GM21576 (cell line): ENCODE results near the gene USP24.

Experiments
- ATAC-seq: cut with Tn5 transposase; IDR thresholded peaks from one replicate; pipeline ENCODE4 v1.9.1; 2021; ENCODE audit warnings: mild to moderate bottlenecking, moderate library complexity; ENCODE audit not compliant: unreplicated experiment

USP24 gene

DNA sequence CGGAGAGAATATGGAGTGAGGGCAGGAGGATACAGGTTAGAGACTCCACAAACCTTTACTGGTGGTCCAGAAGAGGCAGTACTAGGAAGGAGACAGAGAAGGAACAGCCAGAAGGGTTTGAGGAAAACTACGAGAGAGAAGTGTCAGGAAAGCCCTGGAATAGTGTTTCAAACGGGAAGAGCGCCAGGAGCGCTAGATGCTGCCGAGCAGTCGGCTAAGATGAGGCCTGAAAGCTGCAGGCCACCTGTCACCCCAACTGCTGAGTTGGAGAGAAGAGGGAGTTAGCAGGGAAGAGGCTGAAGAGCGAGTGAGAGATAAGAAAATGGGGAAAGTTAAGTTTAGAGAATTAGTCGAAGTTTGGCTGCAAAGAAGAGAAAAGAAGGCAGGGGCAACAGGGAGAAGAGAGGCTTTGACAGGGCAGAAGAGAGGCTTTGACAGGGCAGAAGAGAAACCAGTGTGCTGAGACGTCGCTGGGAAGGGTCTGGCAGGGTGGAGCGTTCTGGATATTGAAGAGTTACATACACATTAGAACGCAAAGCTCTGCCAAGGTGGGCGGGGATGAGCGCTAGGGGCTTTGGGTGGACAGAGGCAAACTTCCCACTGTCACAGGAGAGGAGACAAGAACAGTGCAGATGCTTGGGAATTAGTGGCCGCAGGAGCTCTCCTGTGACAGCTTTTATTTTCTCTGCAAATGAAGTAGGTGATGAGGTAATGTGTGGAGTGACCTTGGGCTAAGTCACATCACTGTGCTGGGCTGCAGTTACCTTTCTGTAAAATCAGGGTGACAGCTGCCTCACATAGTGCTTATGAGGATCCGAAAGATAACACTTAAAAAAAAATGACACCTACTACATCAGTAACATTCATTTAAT, 144.6 kb downstream of the USP24 start:
- no peak for ATAC-seq

GRCh38 chr1:55069280-55069679, 145.9 kb downstream of the USP24 start:
- ATAC-seq = no peak

DNA sequence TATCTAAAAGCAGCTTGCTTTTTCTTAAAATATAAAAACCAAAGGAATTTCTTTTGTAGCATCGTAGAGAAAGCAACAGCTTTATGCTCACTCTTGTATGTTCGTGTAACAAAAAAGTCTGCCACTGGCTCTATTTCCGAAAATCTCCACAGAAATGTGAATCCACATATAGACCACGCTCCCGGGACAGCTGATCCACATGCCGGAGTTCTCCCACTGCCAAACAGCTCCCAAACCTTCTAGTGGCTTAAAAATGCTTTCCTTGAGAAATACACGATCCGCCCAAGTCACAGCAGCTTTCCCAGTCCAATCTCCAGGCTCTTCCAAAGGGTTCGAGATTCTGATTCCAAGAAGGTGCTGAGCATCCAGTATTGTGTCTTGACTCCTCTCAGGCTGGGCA, 146.5 kb downstream of the USP24 start:
- ATAC-seq = no peak

- ATAC-seq = no peak
Measured at GRCh38 chr1:55067914-55068313, 147.2 kb downstream of the USP24 start.

DNA sequence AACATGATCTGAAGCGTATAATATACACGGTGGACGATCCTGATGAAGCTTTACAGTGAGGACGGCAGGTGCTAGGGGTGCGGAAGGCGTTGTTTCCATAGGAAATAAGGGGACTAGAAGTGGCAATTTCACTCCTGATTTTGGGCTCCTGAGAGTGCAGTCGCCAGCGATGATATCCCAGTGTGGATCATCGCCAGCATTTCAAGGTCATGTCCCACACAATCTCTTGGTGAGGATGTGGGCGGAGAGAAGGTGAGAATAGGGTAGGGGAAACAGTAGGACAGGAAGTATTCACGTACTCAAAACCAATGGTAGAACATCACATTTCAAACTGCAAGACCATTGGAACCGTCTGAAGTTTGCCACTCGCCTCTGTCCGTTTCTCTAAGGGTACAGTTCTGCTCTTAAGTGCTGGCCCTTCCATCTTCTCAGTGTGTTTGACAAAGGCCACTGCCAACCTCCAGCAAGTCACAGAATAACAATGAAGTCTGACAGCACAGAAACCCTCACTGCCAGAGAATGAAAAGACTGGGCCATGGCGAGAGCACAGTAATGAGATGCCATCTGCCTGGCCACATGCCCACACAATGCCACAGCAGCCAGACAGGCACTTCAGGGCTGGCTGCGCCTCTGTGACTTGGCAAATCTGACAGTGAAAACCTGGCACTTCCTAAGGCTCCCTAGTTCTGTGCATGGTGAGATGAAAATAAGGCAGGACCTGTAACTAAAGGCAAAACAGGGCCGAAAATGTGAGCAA, 148.0 kb downstream of the USP24 start:
- no peak for ATAC-seq

GRCh38 chr1:55065648-55066047, 149.5 kb downstream of the USP24 start:
- no peak for ATAC-seq

- ATAC-seq = no peak
Measured at GRCh38 chr1:55064861-55065263, 150.3 kb downstream of the USP24 start.

DNA sequence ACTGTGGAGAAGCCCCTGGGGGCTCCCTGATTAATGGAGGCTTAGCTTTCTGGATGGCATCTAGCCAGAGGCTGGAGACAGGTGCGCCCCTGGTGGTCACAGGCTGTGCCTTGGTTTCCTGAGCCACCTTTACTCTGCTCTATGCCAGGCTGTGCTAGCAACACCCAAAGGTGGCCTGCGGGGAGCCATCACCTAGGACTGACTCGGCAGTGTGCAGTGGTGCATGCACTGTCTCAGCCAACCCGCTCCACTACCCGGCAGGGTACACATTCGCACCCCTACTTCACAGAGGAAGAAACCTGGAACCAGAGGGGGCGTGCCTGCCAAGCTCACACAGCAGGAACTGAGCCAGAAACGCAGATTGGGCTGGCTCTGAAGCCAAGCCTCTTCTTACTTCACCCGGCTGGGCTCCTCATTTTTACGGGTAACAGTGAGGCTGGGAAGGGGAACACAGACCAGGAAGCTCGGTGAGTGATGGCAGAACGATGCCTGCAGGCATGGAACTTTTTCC, 151.0 kb downstream of the USP24 start:
- ATAC-seq = no peak

- no peak for ATAC-seq
Measured at GRCh38 chr1:55063577-55063942, 151.6 kb downstream of the USP24 start.

GRCh38 chr1:55062801-55063576, 152.2 kb downstream of the USP24 start:
- no peak for ATAC-seq

GRCh38 chr1:55061706-55062321, 153.3 kb downstream of the USP24 start:
- no peak for ATAC-seq

DNA sequence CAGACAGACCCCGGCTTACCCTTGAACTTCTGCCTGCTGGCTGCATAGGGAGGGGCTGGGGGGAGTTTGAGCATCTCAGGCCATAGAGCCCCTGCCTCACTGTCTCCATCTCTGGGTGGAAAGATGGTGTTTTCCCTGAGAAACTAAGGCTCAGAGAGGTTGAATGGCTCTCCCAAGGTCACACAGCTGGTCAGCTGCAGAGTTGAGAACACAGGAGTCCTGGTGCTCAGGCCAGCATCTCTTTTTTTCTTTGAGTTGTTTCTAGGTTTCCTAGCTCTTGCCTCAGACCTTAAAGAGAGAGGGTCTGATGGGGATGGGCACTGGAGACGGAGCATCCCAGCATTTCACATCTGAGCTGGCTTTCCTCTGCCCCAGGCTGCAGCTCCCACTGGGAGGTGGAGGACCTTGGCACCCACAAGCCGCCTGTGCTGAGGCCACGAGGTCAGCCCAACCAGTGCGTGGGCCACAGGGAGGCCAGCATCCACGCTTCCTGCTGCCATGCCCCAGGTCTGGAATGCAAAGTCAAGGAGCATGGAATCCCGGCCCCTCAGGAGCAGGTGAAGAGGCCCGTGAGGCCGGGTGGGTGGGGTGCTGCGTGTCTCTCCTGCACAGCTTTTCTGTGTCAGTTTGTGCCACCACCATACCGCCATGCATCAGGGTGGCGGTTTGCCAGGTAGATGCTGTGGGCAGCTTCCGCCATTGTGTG, 154.0 kb downstream of the USP24 start:
- ATAC-seq = no peak

- ATAC-seq = no peak
Measured at GRCh38 chr1:55060133-55060999, 154.8 kb downstream of the USP24 start.

GRCh38 chr1:55059302-55060132, 155.6 kb downstream of the USP24 start:
- ATAC-seq = no peak

- ATAC-seq = no peak
Measured at GRCh38 chr1:55057956-55058298, 157.2 kb downstream of the USP24 start.

DNA sequence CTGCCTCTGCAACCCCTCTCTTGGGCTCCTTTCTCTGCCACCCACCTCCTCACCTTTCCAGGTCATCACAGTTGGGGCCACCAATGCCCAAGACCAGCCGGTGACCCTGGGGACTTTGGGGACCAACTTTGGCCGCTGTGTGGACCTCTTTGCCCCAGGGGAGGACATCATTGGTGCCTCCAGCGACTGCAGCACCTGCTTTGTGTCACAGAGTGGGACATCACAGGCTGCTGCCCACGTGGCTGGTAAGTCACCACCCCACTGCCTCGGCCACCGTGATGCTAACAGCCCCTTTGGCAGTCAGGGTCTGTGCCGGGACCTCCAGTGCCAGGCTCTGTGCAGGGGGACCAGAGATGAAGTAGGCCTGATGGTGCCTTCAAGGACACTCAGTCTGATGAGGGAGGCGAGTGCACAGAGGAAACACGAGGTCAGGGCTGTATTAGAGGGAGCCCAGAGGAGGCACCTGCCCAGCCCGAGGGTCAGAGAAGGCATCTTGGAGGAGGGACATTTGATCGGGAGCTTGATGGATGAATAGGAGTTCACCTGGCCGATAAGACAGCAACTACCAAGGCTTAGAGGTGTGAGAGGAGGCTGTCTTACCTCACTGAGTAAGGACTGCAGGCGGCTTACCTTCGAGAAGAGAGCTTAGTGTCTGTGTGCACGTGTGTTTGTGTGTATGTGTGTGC, 157.8 kb downstream of the USP24 start:
- no peak for ATAC-seq

DNA sequence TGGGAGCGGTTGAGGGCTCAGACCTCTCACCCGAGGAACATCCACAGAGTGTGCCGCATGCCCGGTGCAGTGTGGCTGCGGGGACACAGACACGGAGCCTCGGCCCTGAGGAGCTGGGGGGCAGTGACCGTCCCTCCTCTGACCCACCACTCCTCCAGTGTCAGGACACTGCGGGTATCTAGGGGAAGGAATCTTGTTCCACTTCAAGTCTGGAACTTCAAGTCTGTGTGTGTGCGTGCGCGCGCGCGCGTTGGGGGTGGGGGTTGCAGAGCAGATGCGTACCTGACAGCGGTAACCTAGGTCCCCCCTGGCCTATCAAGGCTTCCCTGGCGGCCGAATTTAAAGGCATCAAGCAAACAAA, 158.6 kb downstream of the USP24 start:
- ATAC-seq = no peak
